A549 (cell line): Measurements from ENCODE around the gene MTHFR. TPM values are rescaled to one million over a fixed set of nuclear protein-coding genes. Genes with fewer than 3 reads are reported as not detected.

Source experiments
- ATAC-seq, 2 experiments: fragments of 200-7000 bp in 1 of 2; fragments of >200 bp in 1 of 2; cut with Nextera tagmentation in 1 of 2; cut with Tn5 transposase in 1 of 2; 3 replicates each; pipeline versions ENCODE4 v1.8.0 to v1.9.1; 2018 to 2020; ENCODE audit warnings: mild to moderate bottlenecking in 1 of 2, moderate library complexity in 1 of 2
- CTCF ChIA-PET: fragments of 300-600 bp; sonication (Branson Sonifier 250); formaldehyde crosslinking; extraction: SDS; loops from one replicate; lab custom pipeline; 2021; ENCODE audit warnings: antibody characterized with exemption, inconsistent platforms; lab: Yijun Ruan, JAX
- POLR2A ChIA-PET: fragments of 350-600 bp; formaldehyde crosslinking; extraction: SDS; loops from one replicate; lab custom pipeline; 2021; ENCODE audit warnings: antibody characterized with exemption, inconsistent platforms; lab: Yijun Ruan, JAX
- DNase-seq, 2 experiments: peaks; one replicate each; pipeline versions ENCODE4 v3.0.0 to v3.0.0-alpha.2; 2011 to 2016; ENCODE audit warnings: low read depth in 1 of 2, low spot score in 1 of 2
- FAIRE-seq: peaks from 2 replicates; lab custom pipeline; 2011; peaks lifted over from hg19 to GRCh38; lab: Jason Lieb, UNC
- H3K27ac ChIP-seq, 2 experiments: fragments of >200 bp; sonication (Bioruptor Twin); formaldehyde crosslinking; 3 replicates each; pipeline ENCODE4 v1.5.1; 2016 to 2017
- H3K4me1 ChIP-seq: fragments of >200 bp; sonication (Bioruptor Twin); formaldehyde crosslinking; 3 replicates; pipeline ENCODE4 v1.6.1; 2016
- H3K4me2 ChIP-seq: fragments of >200 bp; sonication (Bioruptor Twin); formaldehyde crosslinking; 3 replicates; pipeline ENCODE4 v1.6.1; 2016
- H3K4me3 ChIP-seq: fragments of >200 bp; sonication (Bioruptor Twin); formaldehyde crosslinking; 3 replicates; pipeline ENCODE4 v1.5.1; 2016
- H3K9me3 ChIP-seq: fragments of >200 bp; sonication (Bioruptor Twin); formaldehyde crosslinking; 3 replicates; pipeline ENCODE4 v1.6.1; 2016
- EHF ChIP-seq: fragments of 250-450 bp; sonication (Bioruptor Pico); IDR thresholded peaks from 2 replicates; pipeline ENCODE4 v1.5.0; 2020; ENCODE audit warnings: mild to moderate bottlenecking
- EHMT2 ChIP-seq: fragments of 200-600 bp; sonication (generic); IDR thresholded peaks from 2 replicates; pipeline ENCODE4 v1.6.1; 2016; ENCODE audit warnings: antibody characterized with exemption, low read depth, mild to moderate bottlenecking, moderate library complexity
- EP300 ChIP-seq, 2 experiments: fragments of >200 bp; sonication (Bioruptor Twin); formaldehyde crosslinking; IDR thresholded peaks; 2 replicates in 1 of 2; 3 replicates in 1 of 2; pipeline ENCODE4 v1.6.1; 2016 to 2017
- ESRRA ChIP-seq: fragments of 150-350 bp; IDR thresholded peaks from 2 replicates; pipeline ENCODE4 v1.6.1; 2014; ENCODE audit warnings: mild to moderate bottlenecking, low read length, borderline replicate concordance
- FOSL2 ChIP-seq, 2 experiments: fragments of 450-650 bp in 1 of 2; fragments of >200 bp in 1 of 2; sonication (Bioruptor Twin) in 1 of 2; formaldehyde crosslinking; IDR thresholded peaks; 2 replicates each; pipeline versions ENCODE4 v1.5.0 to v1.6.1; 2016 to 2020; ENCODE audit warnings: mild to moderate bottlenecking in 1 of 2, moderate library complexity in 1 of 2
- FOXS1 ChIP-seq: fragments of 250-450 bp; sonication (Bioruptor Pico); IDR thresholded peaks from 2 replicates; pipeline ENCODE4 v1.5.0; 2020; ENCODE audit warnings: mild to moderate bottlenecking, moderate library complexity
- HOXA7 ChIP-seq: fragments of 250-450 bp; sonication (Bioruptor Pico); IDR thresholded peaks from 2 replicates; pipeline ENCODE4 v1.5.0; 2020; ENCODE audit warnings: mild to moderate bottlenecking, moderate library complexity
- HOXB13 ChIP-seq: fragments of 250-450 bp; sonication (Bioruptor Pico); IDR thresholded peaks from 2 replicates; pipeline ENCODE4 v1.5.0; 2020; ENCODE audit warnings: low read depth, mild to moderate bottlenecking, moderate library complexity
- JUN ChIP-seq, 2 experiments: fragments of >200 bp; sonication (Bioruptor Twin); formaldehyde crosslinking; IDR thresholded peaks; 2 replicates in 1 of 2; 3 replicates in 1 of 2; pipeline ENCODE4 v1.6.1; 2016 to 2017
- JUNB ChIP-seq: fragments of >200 bp; sonication (Bioruptor Twin); formaldehyde crosslinking; IDR thresholded peaks from 2 replicates; pipeline ENCODE4 v1.6.1; 2016
- KDM1A ChIP-seq: fragments of 200-600 bp; sonication (generic); IDR thresholded peaks from 2 replicates; pipeline ENCODE4 v1.6.1; 2016; ENCODE audit warnings: low read depth, mild to moderate bottlenecking
- MAFK ChIP-seq: fragments of 450-650 bp; IDR thresholded peaks from 2 replicates; pipeline ENCODE4 v1.6.1; 2014; ENCODE audit not compliant: partially characterized antibody
- MAZ ChIP-seq: fragments of 150-350 bp; IDR thresholded peaks from 2 replicates; pipeline ENCODE4 v1.6.1; 2014; ENCODE audit warnings: antibody characterized with exemption, low read depth, low read length, borderline replicate concordance
- POLR2A ChIP-seq: IDR thresholded peaks from 2 replicates; pipeline ENCODE4 v1.6.1; 2012; ENCODE audit warnings: mild to moderate bottlenecking, low read length
- POLR2AphosphoS2 ChIP-seq: conservative IDR thresholded peaks from 2 replicates; pipeline ENCODE4 v1.6.1; 2012; ENCODE audit warnings: low read length, improper control_type of control experiment, inconsistent platforms
- RARB ChIP-seq: fragments of 250-450 bp; sonication (Bioruptor Pico); IDR thresholded peaks from 2 replicates; pipeline ENCODE4 v1.8.0; 2021; ENCODE audit warnings: mild to moderate bottlenecking, moderate library complexity
- RFX5 ChIP-seq: fragments of 450-650 bp; IDR thresholded peaks from 2 replicates; pipeline ENCODE4 v1.7.1; 2014; ENCODE audit warnings: antibody characterized with exemption, mild to moderate bottlenecking, moderate library complexity
- SMC3 ChIP-seq: fragments of >200 bp; sonication (Bioruptor Twin); formaldehyde crosslinking; IDR thresholded peaks from 3 replicates; pipeline ENCODE4 v1.6.1; 2018; ENCODE audit warnings: inconsistent platforms
- SREBF2 ChIP-seq: fragments of 450-650 bp; IDR thresholded peaks from 2 replicates; pipeline ENCODE4 v1.6.1; 2014; ENCODE audit warnings: mild to moderate bottlenecking, moderate library complexity
- TP53 ChIP-seq: fragments of 250-450 bp; sonication (Bioruptor Pico); IDR thresholded peaks from 2 replicates; pipeline ENCODE4 v1.5.0; 2021; ENCODE audit warnings: mild to moderate bottlenecking, moderate library complexity
- ZC3H11A ChIP-seq: fragments of 450-650 bp; IDR thresholded peaks from 2 replicates; pipeline ENCODE4 v1.6.1; 2014; ENCODE audit warnings: antibody characterized with exemption, mild to moderate bottlenecking
- ZNF302 ChIP-seq: fragments of 250-450 bp; sonication (Bioruptor Pico); IDR thresholded peaks from 2 replicates; pipeline ENCODE4 v1.9.0; 2021; ENCODE audit warnings: inconsistent platforms, mild to moderate bottlenecking, moderate library complexity
- WGBS: methylation state at CpG from one replicate; pipeline ENCODE4 v1.1.6; 2017; ENCODE audit errors: missing lambda C conversion rate; 5-methylcytosine and 5-hydroxymethylcytosine counted together
- polyA plus RNA-seq, 4 experiments: library from polyadenylated mRNA; depleted of rRNA in 3 of 4; stranded (reverse); fragments of >200 nt; fragmentation: RNase III in 1 of 4; extraction: RNeasy Plus Mini Kit Qiagen cat#74134 plus additional on column Dnase treatment in 1 of 4; gene quantifications; 2 replicates in 3 of 4; 3 replicates in 1 of 4; pipeline ENCODE4 v1.2.3, GENCODE V29; 2011 to 2017
- TF ChIP-seq, protein P1 (sequence below): fragments of 250-450 bp; sonication (Bioruptor Pico); IDR thresholded peaks from 2 replicates; pipeline ENCODE4 v1.5.0; 2020; ENCODE audit warnings: low read depth, mild to moderate bottlenecking, moderate library complexity
- TF ChIP-seq, protein P2 (sequence below): fragments of 250-450 bp; sonication (Bioruptor Pico); IDR thresholded peaks from 2 replicates; pipeline ENCODE4 v1.5.0; 2021; ENCODE audit warnings: mild to moderate bottlenecking, moderate library complexity, borderline replicate concordance

The MTHFR gene
- polyA plus RNA-seq, 2 of the 4 experiments (the other 2 are of a cell fraction) = 4.5 to 5.2 TPM

DNA sequence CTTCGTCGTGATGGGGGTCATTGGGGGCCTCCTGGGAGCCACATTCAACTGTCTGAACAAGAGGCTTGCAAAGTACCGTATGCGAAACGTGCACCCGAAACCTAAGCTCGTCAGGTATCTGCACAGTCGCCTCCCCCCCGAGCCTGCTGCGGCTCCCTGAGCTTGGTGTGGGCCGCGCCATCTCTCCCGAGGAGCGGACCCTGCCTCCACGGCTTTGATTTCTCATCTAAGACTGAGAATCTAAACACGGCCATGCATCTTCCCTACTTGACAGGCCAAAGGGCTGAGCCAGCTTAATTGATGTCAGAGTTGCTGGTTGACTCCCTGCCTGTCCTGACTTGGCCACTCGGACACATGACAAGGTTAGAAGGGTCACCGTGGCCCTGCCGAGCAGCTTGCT lies 22.7 kb upstream of the MTHFR start:
- ATAC-seq = no peak
- no peak overlapping the region for H3K4me3 ChIP-seq
- H3K9me3 ChIP-seq = no peaks in the 10 kb centered on the region
- no peak for DNase-seq
- no peak for FAIRE-seq
- no peaks in the 10 kb centered on the region for H3K4me1 ChIP-seq
- H3K27ac ChIP-seq = no peak overlapping the region
- no peak overlapping the region for H3K4me2 ChIP-seq
- WGBS = 97% methylated on average over 13 of the region's 19 CpGs
- ChIA-PET CTCF (interaction anchor here (0.6 to 2.6 kb wide), 3 partner anchors 9 to 16 kb away, joined by 3 to 11 read pairs (median 5); no protein-coding TSS in a partner anchor), POLR2A (interaction anchor here (0.6 kb wide), 1 partner anchor 15 kb away, joined by 3 read pairs; no protein-coding TSS in a partner anchor)
- TF ChIP-seq ZNF302 (CRISPR knock-in tag) = no peak
- TF ChIP-seq EHMT2 = no peak
- no peak for TF ChIP-seq SMC3
- no peak for TF ChIP-seq HOXA7 (CRISPR knock-in tag)
- TF ChIP-seq, protein P1, sequence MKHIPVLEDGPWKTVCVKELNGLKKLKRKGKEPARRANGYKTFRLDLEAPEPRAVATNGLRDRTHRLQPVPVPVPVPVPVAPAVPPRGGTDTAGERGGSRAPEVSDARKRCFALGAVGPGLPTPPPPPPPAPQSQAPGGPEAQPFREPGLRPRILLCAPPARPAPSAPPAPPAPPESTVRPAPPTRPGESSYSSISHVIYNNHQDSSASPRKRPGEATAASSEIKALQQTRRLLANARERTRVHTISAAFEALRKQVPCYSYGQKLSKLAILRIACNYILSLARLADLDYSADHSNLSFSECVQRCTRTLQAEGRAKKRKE (CRISPR knock-in tag) = no peak
- TF ChIP-seq, protein P2, sequence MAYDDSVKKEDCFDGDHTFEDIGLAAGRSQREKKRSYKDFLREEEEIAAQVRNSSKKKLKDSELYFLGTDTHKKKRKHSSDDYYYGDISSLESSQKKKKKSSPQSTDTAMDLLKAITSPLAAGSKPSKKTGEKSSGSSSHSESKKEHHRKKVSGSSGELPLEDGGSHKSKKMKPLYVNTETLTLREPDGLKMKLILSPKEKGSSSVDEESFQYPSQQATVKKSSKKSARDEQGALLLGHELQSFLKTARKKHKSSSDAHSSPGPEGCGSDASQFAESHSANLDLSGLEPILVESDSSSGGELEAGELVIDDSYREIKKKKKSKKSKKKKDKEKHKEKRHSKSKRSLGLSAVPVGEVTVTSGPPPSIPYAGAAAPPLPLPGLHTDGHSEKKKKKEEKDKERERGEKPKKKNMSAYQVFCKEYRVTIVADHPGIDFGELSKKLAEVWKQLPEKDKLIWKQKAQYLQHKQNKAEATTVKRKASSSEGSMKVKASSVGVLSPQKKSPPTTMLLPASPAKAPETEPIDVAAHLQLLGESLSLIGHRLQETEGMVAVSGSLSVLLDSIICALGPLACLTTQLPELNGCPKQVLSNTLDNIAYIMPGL (CRISPR knock-in tag) = no peak
- TF ChIP-seq HOXB13 (CRISPR knock-in tag) = no peak
- no peak for TF ChIP-seq FOSL2 (IDR thresholded peaks at IDR 0.05)
- TF ChIP-seq FOSL2 (CRISPR knock-in tag; IDR thresholded peaks at IDR 0.05) = no peak
- no peak for TF ChIP-seq FOXS1 (CRISPR knock-in tag)
- TF ChIP-seq KDM1A = no peak
- TF ChIP-seq MAFK = no peak
- TF ChIP-seq JUNB = no peak
- no peak for TF ChIP-seq ESRRA
- TF ChIP-seq EHF (CRISPR knock-in tag) = no peak
- no peak for TF ChIP-seq RFX5
- no peak for TF ChIP-seq MAZ
- no peak for TF ChIP-seq SREBF2
- TF ChIP-seq, all 56 proteins: peak for 0

DNA sequence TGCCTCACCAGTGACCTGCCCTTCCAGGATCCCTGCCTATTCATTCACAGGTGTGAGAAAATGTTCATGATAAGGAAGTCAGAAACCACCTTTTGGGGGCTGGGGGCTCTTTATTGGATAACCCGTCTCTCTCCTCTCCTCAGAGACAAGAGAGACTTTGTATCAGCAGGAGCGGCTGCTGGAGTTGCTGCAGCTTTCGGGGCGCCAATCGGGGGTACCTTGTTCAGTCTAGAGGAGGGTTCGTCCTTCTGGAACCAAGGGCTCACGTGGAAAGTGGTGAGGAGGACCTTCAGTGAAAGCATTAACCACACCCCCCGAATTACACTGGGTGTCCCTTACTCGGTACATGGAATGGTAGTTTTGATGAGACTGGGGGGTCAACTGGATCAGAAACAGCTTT lies 21.2 kb upstream of the MTHFR start:
- CTCF ChIA-PET = interaction anchor here (2.6 kb wide), 1 partner anchor 11 kb away, joined by 11 read pairs; no protein-coding TSS in a partner anchor

DNA sequence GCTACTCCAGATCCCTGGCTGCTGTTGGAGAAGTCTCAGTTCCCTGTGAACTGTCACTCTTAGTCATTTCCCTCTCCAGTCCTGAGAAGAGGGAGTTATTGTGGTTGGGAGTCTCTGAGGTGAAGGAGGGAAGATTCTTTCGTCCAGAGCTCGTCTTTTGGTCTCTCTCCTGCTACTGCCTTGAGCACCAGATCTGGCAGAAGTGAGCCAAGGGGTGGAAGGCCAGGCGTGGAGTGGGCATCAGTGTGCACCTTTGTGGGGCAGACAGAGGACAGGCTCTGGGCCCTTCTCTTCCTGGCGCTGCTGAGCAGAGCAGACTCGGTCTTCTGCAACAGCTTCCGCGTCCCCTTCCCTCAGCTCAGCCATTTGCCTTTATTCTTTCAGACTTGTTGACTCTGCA lies 19.4 kb upstream of the MTHFR start:
- Histone ChIP-seq H3K4me2 (no peak overlapping the region), H3K4me1 (no peaks in the 10 kb centered on the region), H3K27ac (no peak overlapping the region), H3K9me3 (no peaks in the 10 kb centered on the region), H3K4me3 (no peak overlapping the region)
- ChIA-PET POLR2A (no interaction called here), CTCF (interaction anchor here (2.5 kb wide), 1 partner anchor 13 kb away, joined by 13 read pairs; no protein-coding TSS in a partner anchor)
- DNase-seq (no peak), FAIRE-seq (no peak), ATAC-seq (no peak)
- no peak for TF ChIP-seq ZC3H11A
- no peak for TF ChIP-seq JUN (IDR thresholded peaks at IDR 0.05)
- TF ChIP-seq, protein P1 (CRISPR knock-in tag) = no peak
- TF ChIP-seq EP300 (IDR thresholded peaks at IDR 0.05) = no peak
- no peak for TF ChIP-seq POLR2A
- TF ChIP-seq RARB (CRISPR knock-in tag) = no peak
- TF ChIP-seq TP53 (CRISPR knock-in tag) = no peak
- no peak for TF ChIP-seq ESRRA
- TF ChIP-seq POLR2AphosphoS2 = no peak
- TF ChIP-seq SMC3 = no peak
- TF ChIP-seq, protein P2 (CRISPR knock-in tag) = no peak
- 93% methylated on average over 7 of the region's 7 CpGs for WGBS

More for the DNA sequence above, 21.2 kb upstream of the MTHFR start:
- 96% methylated on average over 8 of the region's 9 CpGs for WGBS
- H3K4me2 ChIP-seq = no peak overlapping the region
- DNase-seq (no peak), ATAC-seq (no peak), FAIRE-seq (no peak)
- POLR2A ChIA-PET = no interaction called here
- no peak for TF ChIP-seq JUNB
- no peak for TF ChIP-seq RARB (CRISPR knock-in tag)
- no peak for TF ChIP-seq TP53 (CRISPR knock-in tag)
- H3K4me1 ChIP-seq = no peaks in the 10 kb centered on the region
- no peak overlapping the region for H3K4me3 ChIP-seq
- H3K27ac ChIP-seq = no peak overlapping the region
- no peaks in the 10 kb centered on the region for H3K9me3 ChIP-seq
